OCI-M2 (cell line): ENCODE data around the gene PADI2.

Source experiments
- DNase-seq: peaks from one replicate; lab custom pipeline; 2025; ENCODE audit not compliant: unreplicated experiment; lab: John Stamatoyannopoulos, UW

PADI2 gene

DNA sequence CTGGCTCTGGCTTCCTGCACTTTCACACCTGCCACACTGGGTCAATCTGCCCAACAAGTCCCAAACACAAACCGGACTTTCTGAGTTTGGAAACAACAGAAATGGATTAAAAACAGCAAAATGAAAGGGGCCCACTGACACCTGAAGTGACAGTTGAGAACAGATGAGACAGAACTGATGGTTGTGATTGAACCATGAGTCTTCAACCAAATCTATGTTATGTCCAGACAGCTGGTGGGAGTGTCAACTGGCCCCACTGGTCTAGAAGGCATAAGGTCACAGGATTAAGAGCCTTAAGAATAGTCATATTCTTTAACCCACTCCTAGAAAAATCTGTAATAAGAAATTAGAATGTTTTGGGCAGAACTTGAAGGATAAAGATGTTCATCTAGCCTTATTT, 94.5 kb downstream of the PADI2 start:
- DNase-seq: no peak

DNA sequence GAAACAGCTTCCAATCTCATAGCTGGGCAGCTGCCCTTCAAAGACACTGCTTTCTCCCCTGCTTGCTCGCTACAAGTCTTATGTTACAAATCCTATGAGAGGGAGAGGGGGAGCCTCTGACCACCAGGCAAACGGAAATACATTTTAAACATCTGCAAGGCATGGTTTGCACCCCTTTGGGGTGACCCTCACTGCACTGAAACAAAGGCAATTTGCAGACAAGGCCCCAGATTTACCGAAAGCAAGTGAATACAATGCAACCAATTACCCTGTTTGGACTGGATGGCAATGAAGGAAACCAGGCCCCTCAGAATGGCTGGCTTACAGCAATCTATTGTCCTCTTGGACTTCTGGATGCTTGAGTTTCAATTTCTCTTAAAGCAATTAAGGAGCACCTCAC, 95.7 kb downstream of the PADI2 start:
- DNase-seq: no peak

DNA sequence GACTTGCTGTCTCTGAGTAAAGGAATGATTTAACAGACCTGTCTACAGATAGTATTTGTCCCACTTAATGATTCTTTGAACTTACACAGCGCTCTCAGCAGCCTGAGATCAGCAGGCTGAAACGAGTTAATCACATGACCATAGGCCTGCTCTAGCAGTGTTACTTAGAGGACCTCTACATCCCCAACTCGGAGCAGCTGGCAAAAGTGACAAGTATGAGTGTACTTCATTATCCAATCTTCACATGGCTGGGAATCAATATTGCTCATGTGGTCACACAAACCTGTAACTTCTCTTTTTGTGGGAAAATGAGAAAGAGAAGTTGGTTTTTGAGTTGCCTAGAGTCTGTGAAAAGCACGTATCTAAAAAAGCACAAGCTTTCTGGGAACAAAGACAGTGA, 96.1 kb downstream of the PADI2 start:
- DNase-seq: no peak

DNA sequence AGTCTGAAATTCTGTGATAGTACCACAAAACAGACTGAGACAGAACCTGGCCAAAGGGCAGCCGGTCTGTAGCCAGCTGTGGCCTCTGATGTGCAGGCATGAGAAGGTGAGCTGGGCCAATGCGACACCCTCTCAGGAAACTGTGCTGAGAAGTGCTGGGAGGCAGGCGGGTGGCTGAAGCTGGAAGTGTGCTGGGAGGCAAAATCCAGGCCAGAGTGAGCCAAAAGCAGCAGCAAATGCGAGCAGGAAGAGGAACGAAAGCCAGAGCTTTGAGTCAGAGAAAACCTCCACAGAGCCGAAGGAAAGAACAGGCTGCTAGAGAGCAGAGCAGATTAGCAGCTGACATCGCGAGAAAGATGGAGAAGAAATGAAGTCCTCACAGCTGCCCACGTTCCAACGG, 97.4 kb downstream of the PADI2 start:
- DNase-seq: no peak

DNA sequence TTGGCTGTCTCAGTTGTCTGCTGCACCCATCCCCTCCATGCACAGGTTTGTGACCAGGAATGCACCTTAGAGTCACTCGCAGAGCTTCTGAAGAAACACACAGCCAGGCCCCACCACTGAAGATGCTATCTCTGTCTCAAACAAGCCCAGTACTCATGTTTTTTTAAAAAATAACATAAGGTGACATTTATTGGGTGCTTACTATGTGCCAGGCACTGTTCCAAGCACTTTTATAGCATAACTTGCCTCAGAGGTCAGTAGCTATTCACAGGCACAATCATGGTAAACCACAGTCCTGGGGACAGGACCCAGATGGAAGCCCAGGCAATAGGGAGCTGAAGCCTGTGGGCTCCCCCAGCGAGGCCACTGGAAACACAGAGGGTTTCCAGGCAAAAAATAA, 98.7 kb downstream of the PADI2 start:
- no peak for DNase-seq

DNA sequence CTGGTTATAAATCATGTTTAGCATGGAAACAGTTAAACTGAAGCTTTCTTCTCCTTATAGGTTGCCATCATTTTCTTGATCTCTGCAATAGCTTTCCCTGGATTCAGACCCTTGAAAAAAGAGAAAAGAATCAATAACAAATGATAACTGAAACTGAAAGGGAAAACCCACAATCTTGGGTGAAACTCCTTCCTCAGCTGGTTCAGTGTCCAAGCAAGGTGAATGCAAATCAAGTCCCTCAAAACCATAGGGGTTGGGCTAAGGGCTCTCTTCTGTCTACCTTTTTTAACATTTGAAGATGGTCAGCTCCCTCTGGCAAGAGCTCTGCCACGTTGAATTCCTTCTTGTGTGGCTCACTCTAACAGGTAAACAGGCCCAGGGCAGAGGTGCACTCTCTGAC, 100.4 kb downstream of the PADI2 start:
- no peak for DNase-seq

DNA sequence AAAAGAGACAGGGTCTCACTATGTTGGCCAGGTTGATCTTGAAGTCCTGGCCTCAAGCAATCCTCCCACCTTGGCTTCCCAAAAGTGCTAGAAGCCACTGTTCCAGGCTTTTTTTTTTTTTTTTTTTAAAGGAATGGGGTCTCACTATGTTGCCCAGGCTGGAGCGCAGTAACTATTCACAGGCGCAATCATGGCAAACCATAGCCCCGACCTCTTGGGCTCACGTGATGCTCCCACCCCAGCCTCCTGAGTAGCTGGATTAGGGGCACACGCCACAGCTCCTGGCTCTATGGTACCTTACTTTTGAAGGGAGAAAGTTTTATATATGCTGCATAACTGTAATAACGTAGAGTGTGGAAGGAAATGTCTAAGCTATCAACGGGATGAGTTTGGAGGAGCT, 101.8 kb downstream of the PADI2 start:
- no peak for DNase-seq
